Measurements from ENCODE around the gene CSTPP1.
"Not testable (repeated sequence)": the region's sequence is repeated elsewhere in the genome, so short reads cannot be mapped to it uniquely, and the experiment has no call there.

CSTPP1 gene

GRCh38 chr11:47107744-47108143 lies 171.2 kb downstream of the CSTPP1 start:
- CTCF ChIA-PET = interaction anchor here (1.7 to 1.9 kb wide), 2 partner anchors 13 to 128 kb away, joined by 4 to 6 read pairs; no protein-coding TSS in a partner anchor

DNA sequence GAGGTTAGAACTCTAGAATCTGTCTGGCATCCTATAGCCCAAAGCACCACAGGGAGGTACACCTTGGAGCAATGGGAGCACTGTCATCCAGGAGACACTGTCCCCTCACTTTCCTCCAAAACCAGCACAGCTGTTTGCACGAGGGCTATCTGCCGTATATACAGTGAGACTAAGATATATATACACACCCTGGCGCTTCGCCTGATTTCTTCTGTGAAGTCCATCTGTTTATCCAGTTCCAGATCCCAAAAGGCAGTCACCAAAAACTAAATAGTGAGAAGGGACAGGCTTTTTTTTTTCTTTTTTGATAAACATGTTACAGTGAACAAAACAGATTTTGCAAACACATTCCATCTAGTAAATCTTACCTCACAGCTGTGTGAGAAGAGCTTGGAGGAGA lies 171.7 kb downstream of the CSTPP1 start:
- Histone ChIP-seq H3K4me3 (ENCODE audit: control insufficient read depth in 1 of 7, extremely low read depth in 1 of 7, insufficient read depth in 4 of 7, low read depth in 2 of 7, low read length in 6 of 7) (no peak overlapping the region), H3K4me1 (ENCODE audit: control extremely low read depth in 1 of 4, control insufficient read depth in 4 of 4, insufficient read depth in 4 of 4, low read length in 3 of 4) (no peaks in the 10 kb centered on the region), H3K36me3 (ENCODE audit: control insufficient read depth in 4 of 4, insufficient read depth in 4 of 4, low read length in 3 of 4) (peaks cover 0 to 6% (median 1%) of the 10 kb centered on the region in 4 experiments), H3K27me3 (replicated peaks in 2 of 5; ENCODE audit: control insufficient read depth in 4 of 5, insufficient read depth in 5 of 5, low read length in 4 of 5) (no peaks in the 10 kb centered on the region), H3K27ac (ENCODE audit: insufficient read depth in 1 of 2, low read depth in 1 of 2, low read length in 2 of 2, poor library complexity in 1 of 2, severe bottlenecking in 2 of 2) (no peak overlapping the region), H3K9me3 (ENCODE audit: control extremely low read depth in 1 of 5, control insufficient read depth in 4 of 5, insufficient read depth in 2 of 5, low read depth in 1 of 5, low read length in 4 of 5) (no peaks in the 10 kb centered on the region)
- no peak for DNase-seq
- CTCF ChIA-PET = interaction anchor here (0.6 to 1.9 kb wide), 4 partner anchors 14 to 490 kb away, joined by 3 to 6 read pairs (median 4); no protein-coding TSS in a partner anchor
- no CpG with 5 or more reads among the region's 4 CpGs for WGBS (ENCODE audit: insufficient coverage)
- POLR2A ChIA-PET = no interaction called here

More at GRCh38 chr11:47107744-47108143, 171.2 kb downstream of the CSTPP1 start:
- H3K27ac ChIP-seq (ENCODE audit: insufficient read depth in 1 of 2, low read depth in 1 of 2, low read length in 2 of 2, poor library complexity in 1 of 2, severe bottlenecking in 2 of 2) = no peak overlapping the region
- no peaks in the 10 kb centered on the region for H3K4me1 ChIP-seq (ENCODE audit: control extremely low read depth in 1 of 4, control insufficient read depth in 4 of 4, insufficient read depth in 4 of 4, low read length in 3 of 4)
- no peaks in the 10 kb centered on the region for H3K9me3 ChIP-seq (ENCODE audit: control extremely low read depth in 1 of 5, control insufficient read depth in 4 of 5, insufficient read depth in 2 of 5, low read depth in 1 of 5, low read length in 4 of 5)
- no peak overlapping the region for H3K4me3 ChIP-seq (ENCODE audit: control insufficient read depth in 1 of 7, extremely low read depth in 1 of 7, insufficient read depth in 4 of 7, low read depth in 2 of 7, low read length in 6 of 7)
- WGBS (ENCODE audit: insufficient coverage) = 84% methylated on average over 3 of the region's 6 CpGs
- H3K36me3 ChIP-seq (ENCODE audit: control insufficient read depth in 4 of 4, insufficient read depth in 4 of 4, low read length in 3 of 4) = peaks cover 0 to 6% (median 1%) of the 10 kb centered on the region in 4 experiments
- DNase-seq = no peak
- POLR2A ChIA-PET = no interaction called here
- H3K27me3 ChIP-seq (replicated peaks in 2 of 5; ENCODE audit: control insufficient read depth in 4 of 5, insufficient read depth in 5 of 5, low read length in 4 of 5) = no peaks in the 10 kb centered on the region

- Histone ChIP-seq H3K4me3 (ENCODE audit: control insufficient read depth in 1 of 7, extremely low read depth in 1 of 7, insufficient read depth in 4 of 7, low read depth in 2 of 7, low read length in 6 of 7) (no peak overlapping the region), H3K36me3 (ENCODE audit: control insufficient read depth in 4 of 4, insufficient read depth in 4 of 4, low read length in 3 of 4) (peaks cover 0 to 6% (median 1%) of the 10 kb centered on the region in 4 experiments), H3K4me1 (ENCODE audit: control extremely low read depth in 1 of 4, control insufficient read depth in 4 of 4, insufficient read depth in 4 of 4, low read length in 3 of 4) (no peaks in the 10 kb centered on the region), H3K27ac (ENCODE audit: insufficient read depth in 1 of 2, low read depth in 1 of 2, low read length in 2 of 2, poor library complexity in 1 of 2, severe bottlenecking in 2 of 2) (no peak overlapping the region), H3K9me3 (ENCODE audit: control extremely low read depth in 1 of 5, control insufficient read depth in 4 of 5, insufficient read depth in 2 of 5, low read depth in 1 of 5, low read length in 4 of 5) (no peaks in the 10 kb centered on the region), H3K27me3 (replicated peaks in 2 of 5; ENCODE audit: control insufficient read depth in 4 of 5, insufficient read depth in 5 of 5, low read length in 4 of 5) (no peaks in the 10 kb centered on the region)
- no peak for DNase-seq
- ChIA-PET CTCF (interaction anchor here (1.7 kb wide), 1 partner anchor 129 kb away, joined by 4 read pairs; no protein-coding TSS in a partner anchor), POLR2A (no interaction called here)
- WGBS (ENCODE audit: insufficient coverage) = 100% methylated on average over 6 of the region's 6 CpGs
Measured at GRCh38 chr11:47109051-47109726, 172.6 kb downstream of the CSTPP1 start.

DNA sequence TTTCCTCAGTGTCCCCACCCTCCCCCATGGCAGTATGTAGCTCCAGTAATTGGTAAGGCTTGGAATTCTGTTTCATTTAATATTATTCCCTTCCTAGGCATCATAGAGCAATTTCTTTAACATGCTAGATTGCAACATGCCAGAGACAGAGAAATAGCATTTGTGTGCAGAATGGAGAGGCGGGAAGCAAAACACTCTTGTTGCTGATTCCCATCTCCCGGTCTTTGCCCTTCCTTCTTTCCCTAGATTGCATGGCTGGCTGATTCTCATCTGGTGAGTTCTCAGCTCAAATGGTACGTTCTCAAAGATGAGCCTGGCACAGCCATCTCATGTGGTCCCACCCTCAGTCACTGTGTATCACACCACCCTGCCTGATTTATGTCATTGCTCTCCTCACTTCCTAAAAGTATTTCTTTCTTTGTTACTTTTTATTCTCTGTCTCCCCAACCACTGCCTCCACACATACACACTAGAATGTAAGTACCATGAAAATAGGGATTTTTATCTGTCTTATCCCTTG lies 173.2 kb downstream of the CSTPP1 start:
- CTCF ChIA-PET = no interaction called here
- DNase-seq = no peak
- H3K9me3 ChIP-seq (ENCODE audit: control extremely low read depth in 1 of 5, control insufficient read depth in 4 of 5, insufficient read depth in 2 of 5, low read depth in 1 of 5, low read length in 4 of 5) = no peaks in the 10 kb centered on the region
- no peaks in the 10 kb centered on the region for H3K4me1 ChIP-seq (ENCODE audit: control extremely low read depth in 1 of 4, control insufficient read depth in 4 of 4, insufficient read depth in 4 of 4, low read length in 3 of 4)
- H3K27me3 ChIP-seq (replicated peaks in 2 of 5; ENCODE audit: control insufficient read depth in 4 of 5, insufficient read depth in 5 of 5, low read length in 4 of 5) = no peaks in the 10 kb centered on the region
- H3K27ac ChIP-seq (ENCODE audit: insufficient read depth in 1 of 2, low read depth in 1 of 2, low read length in 2 of 2, poor library complexity in 1 of 2, severe bottlenecking in 2 of 2) = no peak overlapping the region
- POLR2A ChIA-PET = no interaction called here
- H3K36me3 ChIP-seq (ENCODE audit: control insufficient read depth in 4 of 4, insufficient read depth in 4 of 4, low read length in 3 of 4) = peaks cover 0 to 6% (median 1%) of the 10 kb centered on the region in 4 experiments
- 88% methylated on average over 3 of the region's 3 CpGs for WGBS (ENCODE audit: insufficient coverage)
- H3K4me3 ChIP-seq (ENCODE audit: control insufficient read depth in 1 of 7, extremely low read depth in 1 of 7, insufficient read depth in 4 of 7, low read depth in 2 of 7, low read length in 6 of 7) = no peak overlapping the region

DNA sequence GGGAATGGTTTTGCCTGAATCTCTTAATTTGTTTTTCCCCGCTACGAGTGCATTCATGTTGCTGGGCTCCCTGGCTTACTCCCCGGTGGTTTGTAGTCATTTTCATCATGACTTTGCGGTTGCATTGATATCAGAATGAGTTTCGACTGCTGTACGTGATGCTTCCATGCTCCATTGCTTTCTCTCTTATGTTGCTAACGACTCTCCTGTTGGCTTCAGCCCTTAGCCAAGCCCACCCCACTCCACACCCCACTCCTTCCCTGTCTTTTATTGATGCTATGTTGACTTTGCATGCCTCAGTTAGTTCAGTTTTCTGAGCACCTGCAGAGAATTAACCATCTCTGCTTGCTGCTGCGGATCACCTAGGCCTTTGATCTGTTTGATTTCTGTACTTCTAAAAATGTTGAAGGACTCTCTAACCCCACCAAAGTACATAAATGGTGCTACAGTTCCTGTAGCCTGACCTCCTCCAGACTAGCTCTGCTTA lies 174.8 kb downstream of the CSTPP1 start:
- POLR2A ChIA-PET = interaction anchor here (0.6 kb wide), 1 partner anchor 74 kb away, joined by 4 read pairs; no protein-coding TSS in a partner anchor
- CTCF ChIA-PET = no interaction called here
- Histone ChIP-seq H3K4me3 (ENCODE audit: control insufficient read depth in 1 of 7, extremely low read depth in 1 of 7, insufficient read depth in 4 of 7, low read depth in 2 of 7, low read length in 6 of 7) (no peak overlapping the region), H3K9me3 (ENCODE audit: control extremely low read depth in 1 of 5, control insufficient read depth in 4 of 5, insufficient read depth in 2 of 5, low read depth in 1 of 5, low read length in 4 of 5) (no peaks in the 10 kb centered on the region), H3K27me3 (replicated peaks in 2 of 5; ENCODE audit: control insufficient read depth in 4 of 5, insufficient read depth in 5 of 5, low read length in 4 of 5) (no peaks in the 10 kb centered on the region), H3K36me3 (ENCODE audit: control insufficient read depth in 4 of 4, insufficient read depth in 4 of 4, low read length in 3 of 4) (peaks cover 0 to 6% (median 1%) of the 10 kb centered on the region in 4 experiments), H3K27ac (ENCODE audit: insufficient read depth in 1 of 2, low read depth in 1 of 2, low read length in 2 of 2, poor library complexity in 1 of 2, severe bottlenecking in 2 of 2) (no peak overlapping the region), H3K4me1 (ENCODE audit: control extremely low read depth in 1 of 4, control insufficient read depth in 4 of 4, insufficient read depth in 4 of 4, low read length in 3 of 4) (no peaks in the 10 kb centered on the region)
- WGBS (ENCODE audit: insufficient coverage) = 98% methylated on average over 6 of the region's 8 CpGs
- DNase-seq = no peak

DNA sequence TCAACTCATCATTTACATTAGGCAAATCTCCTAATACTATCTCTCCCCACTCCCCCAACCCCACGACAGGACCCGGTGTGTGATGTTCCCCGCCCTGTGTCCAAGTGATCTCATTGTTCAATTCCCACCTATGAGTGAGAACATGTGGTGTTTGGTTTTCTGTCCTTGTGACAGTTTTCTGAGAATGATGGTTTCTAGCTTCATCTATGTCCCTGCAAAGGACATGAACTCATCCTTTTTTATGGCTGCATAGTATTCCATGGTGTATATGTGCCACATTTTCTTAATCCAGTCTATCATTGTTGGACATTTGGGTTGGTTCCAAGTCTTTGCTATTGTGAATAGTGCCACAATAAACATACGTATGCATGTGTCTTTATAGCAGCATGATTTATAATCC lies 176.4 kb downstream of the CSTPP1 start:
- DNase-seq; H3K4me3 ChIP-seq (ENCODE audit: control insufficient read depth in 1 of 7, extremely low read depth in 1 of 7, insufficient read depth in 4 of 7, low read depth in 2 of 7, low read length in 6 of 7); CTCF ChIA-PET; H3K4me1 ChIP-seq (ENCODE audit: control extremely low read depth in 1 of 4, control insufficient read depth in 4 of 4, insufficient read depth in 4 of 4, low read length in 3 of 4); H3K27me3 ChIP-seq (replicated peaks in 2 of 5; ENCODE audit: control insufficient read depth in 4 of 5, insufficient read depth in 5 of 5, low read length in 4 of 5); H3K9me3 ChIP-seq (ENCODE audit: control extremely low read depth in 1 of 5, control insufficient read depth in 4 of 5, insufficient read depth in 2 of 5, low read depth in 1 of 5, low read length in 4 of 5); POLR2A ChIA-PET; H3K36me3 ChIP-seq (ENCODE audit: control insufficient read depth in 4 of 4, insufficient read depth in 4 of 4, low read length in 3 of 4); H3K27ac ChIP-seq (ENCODE audit: insufficient read depth in 1 of 2, low read depth in 1 of 2, low read length in 2 of 2, poor library complexity in 1 of 2, severe bottlenecking in 2 of 2): not testable (repeated sequence)
- no CpG with 5 or more reads among the region's 4 CpGs for WGBS (ENCODE audit: insufficient coverage)

- H3K9me3 ChIP-seq (ENCODE audit: control extremely low read depth in 1 of 5, control insufficient read depth in 4 of 5, insufficient read depth in 2 of 5, low read depth in 1 of 5, low read length in 4 of 5); H3K4me1 ChIP-seq (ENCODE audit: control extremely low read depth in 1 of 4, control insufficient read depth in 4 of 4, insufficient read depth in 4 of 4, low read length in 3 of 4); H3K27me3 ChIP-seq (replicated peaks in 2 of 5; ENCODE audit: control insufficient read depth in 4 of 5, insufficient read depth in 5 of 5, low read length in 4 of 5); POLR2A ChIA-PET; CTCF ChIA-PET; DNase-seq; H3K36me3 ChIP-seq (ENCODE audit: control insufficient read depth in 4 of 4, insufficient read depth in 4 of 4, low read length in 3 of 4); H3K4me3 ChIP-seq (ENCODE audit: control insufficient read depth in 1 of 7, extremely low read depth in 1 of 7, insufficient read depth in 4 of 7, low read depth in 2 of 7, low read length in 6 of 7); H3K27ac ChIP-seq (ENCODE audit: insufficient read depth in 1 of 2, low read depth in 1 of 2, low read length in 2 of 2, poor library complexity in 1 of 2, severe bottlenecking in 2 of 2): not testable (repeated sequence)
- 100% methylated on average over 12 of the region's 20 CpGs for WGBS (ENCODE audit: insufficient coverage)
Measured at GRCh38 chr11:47118958-47119688, 182.6 kb downstream of the CSTPP1 start.

All from common myeloid progenitor, CD34-positive (primary cell).